ENCODE data around the gene ERCC5.

The ERCC5 gene

GRCh38 chr13:102905905-102906771, 60.3 kb downstream of the ERCC5 start:
- Mint-ChIP-seq H3K27ac (peak overlapping the region in 2 of 3 experiments; percentile 25 to 57), H3K36me3 (ENCODE audit: low read depth) (no peaks in the 10 kb centered on the region), H3K4me3 (no peak overlapping the region), H3K4me1 (no peaks in the 10 kb centered on the region), H3K9me3 (no peaks in the 10 kb centered on the region), H3K27me3 (ENCODE audit: low read depth) (peaks cover 15% of the 10 kb centered on the region)
- no peak for TF ChIP-seq CTCF (IDR thresholded peaks at IDR 0.05; ENCODE audit: unreplicated experiment in 3 of 3)

- Mint-ChIP-seq H3K9me3 (no peaks in the 10 kb centered on the region), H3K27me3 (ENCODE audit: low read depth) (peaks cover 15% of the 10 kb centered on the region), H3K36me3 (ENCODE audit: low read depth) (no peaks in the 10 kb centered on the region), H3K27ac (no peak overlapping the region), H3K4me3 (no peak overlapping the region), H3K4me1 (no peaks in the 10 kb centered on the region)
- TF ChIP-seq CTCF (IDR thresholded peaks at IDR 0.05; ENCODE audit: unreplicated experiment in 3 of 3) = no peak
These were observed 61.4 kb downstream of the ERCC5 start for GRCh38 chr13:102907016-102907756.

GRCh38 chr13:102907886-102908515, 62.2 kb downstream of the ERCC5 start:
- Mint-ChIP-seq H3K27me3 (ENCODE audit: low read depth) (peaks cover 10% of the 10 kb centered on the region), H3K9me3 (no peaks in the 10 kb centered on the region), H3K36me3 (ENCODE audit: low read depth) (no peaks in the 10 kb centered on the region), H3K4me1 (no peaks in the 10 kb centered on the region), H3K4me3 (no peak overlapping the region), H3K27ac (no peak overlapping the region)
- no peak for TF ChIP-seq CTCF (IDR thresholded peaks at IDR 0.05; ENCODE audit: unreplicated experiment in 3 of 3)

GRCh38 chr13:102909971-102910370, 64.1 kb downstream of the ERCC5 start:
- H3K4me1 Mint-ChIP-seq = peaks cover 15% of the 10 kb centered on the region
- peaks cover 1% of the 10 kb centered on the region for H3K27me3 Mint-ChIP-seq (ENCODE audit: low read depth)
- TF ChIP-seq CTCF (IDR thresholded peaks at IDR 0.05; ENCODE audit: unreplicated experiment in 3 of 3) = no peak
- H3K4me3 Mint-ChIP-seq = no peak overlapping the region
- no peak overlapping the region for H3K27ac Mint-ChIP-seq
- H3K9me3 Mint-ChIP-seq = no peaks in the 10 kb centered on the region
- H3K36me3 Mint-ChIP-seq (ENCODE audit: low read depth) = no peaks in the 10 kb centered on the region

- no peak overlapping the region for H3K27ac Mint-ChIP-seq
- no peak overlapping the region for H3K4me3 Mint-ChIP-seq
- H3K4me1 Mint-ChIP-seq = peaks cover 28% of the 10 kb centered on the region
- TF ChIP-seq CTCF (IDR thresholded peaks at IDR 0.05; ENCODE audit: unreplicated experiment in 3 of 3) = no peak
- no peaks in the 10 kb centered on the region for H3K27me3 Mint-ChIP-seq (ENCODE audit: low read depth)
- no peaks in the 10 kb centered on the region for H3K36me3 Mint-ChIP-seq (ENCODE audit: low read depth)
- H3K9me3 Mint-ChIP-seq = no peaks in the 10 kb centered on the region
These were observed 65.5 kb downstream of the ERCC5 start for GRCh38 chr13:102911336-102911735.

All from nephron (organoid).